T-helper 1 cell treated with Interleukin-12 subunit alpha and Interleukin-12 subunit beta and Interleukin-4 antibody, amounts not matched to agents 30 ng/mL and 1 ng/mL, for 36 hours (primary cell): ENCODE results near the gene BTBD9. TPM values are rescaled to one million over a fixed set of nuclear protein-coding genes. Genes with fewer than 3 reads are reported as not detected.

Source experiments
- intact Hi-C: fragments of 100-400 bp; cut with micrococcal nuclease; formaldehyde crosslinking; loops from one replicate; pipeline ENCODE4 v1.15.1; 2024
- total RNA-seq: library from RNA; stranded (reverse); gene quantifications from 2 replicates; pipeline ENCODE4 v1.2.3, GENCODE V29; 2022

Gene BTBD9
- total RNA-seq, 1 donor from 2014 or later = 21.7 TPM

GRCh38 chr6:38218235-38218634 lies 421.5 kb downstream of the BTBD9 start:
- intact Hi-C loops = no loop called here

- intact Hi-C loops = no loop called here
Measured at GRCh38 chr6:38216451-38216850, 423.3 kb downstream of the BTBD9 start.

GRCh38 chr6:38215651-38216311 lies 423.9 kb downstream of the BTBD9 start:
- intact Hi-C loops = no loop called here

GRCh38 chr6:38215225-38215624 lies 424.5 kb downstream of the BTBD9 start:
- intact Hi-C loops = no loop called here

- intact Hi-C loops = no loop called here
Measured at GRCh38 chr6:38214159-38214558, 425.6 kb downstream of the BTBD9 start.

GRCh38 chr6:38213251-38213658 lies 426.5 kb downstream of the BTBD9 start:
- intact Hi-C loops = no loop called here

GRCh38 chr6:38212579-38212978 lies 427.1 kb downstream of the BTBD9 start:
- intact Hi-C loops = no loop called here

- intact Hi-C loops = no loop called here
Measured at GRCh38 chr6:38212116-38212515, 427.6 kb downstream of the BTBD9 start.

GRCh38 chr6:38209371-38210260 lies 430.1 kb downstream of the BTBD9 start:
- intact Hi-C loops = no loop called here

GRCh38 chr6:38208028-38208427 lies 431.7 kb downstream of the BTBD9 start:
- intact Hi-C loops = no loop called here

GRCh38 chr6:38207375-38207774 lies 432.4 kb downstream of the BTBD9 start:
- intact Hi-C loops = no loop called here

- intact Hi-C loops = loop anchor here (10.0 kb wide), 1 partner anchor 297 kb away; no protein-coding TSS in a partner anchor
Measured at GRCh38 chr6:38198219-38198618, 441.5 kb downstream of the BTBD9 start.

- intact Hi-C loops = loop anchor here (10.0 kb wide), 1 partner anchor 300 kb away; no protein-coding TSS in a partner anchor
Measured at GRCh38 chr6:38195113-38195635, 444.6 kb downstream of the BTBD9 start.

- intact Hi-C loops = loop anchor here (10.0 kb wide), 1 partner anchor 300 kb away; no protein-coding TSS in a partner anchor
Measured at GRCh38 chr6:38194589-38194988, 445.1 kb downstream of the BTBD9 start.

- intact Hi-C loops = loop anchor here (10.0 kb wide), 1 partner anchor 301 kb away; no protein-coding TSS in a partner anchor
Measured at GRCh38 chr6:38194282-38194572, 445.5 kb downstream of the BTBD9 start.

GRCh38 chr6:38193481-38194281 lies 446.0 kb downstream of the BTBD9 start:
- intact Hi-C loops = loop anchor here (10.0 kb wide), 1 partner anchor 301 kb away; no protein-coding TSS in a partner anchor

GRCh38 chr6:38193051-38193450 lies 446.7 kb downstream of the BTBD9 start:
- intact Hi-C loops = loop anchor here (10.0 kb wide), 1 partner anchor 302 kb away; no protein-coding TSS in a partner anchor

GRCh38 chr6:38192487-38192886 lies 447.2 kb downstream of the BTBD9 start:
- intact Hi-C loops = loop anchor here (10.0 kb wide), 1 partner anchor 302 kb away; no protein-coding TSS in a partner anchor

GRCh38 chr6:38192011-38192410 lies 447.7 kb downstream of the BTBD9 start:
- intact Hi-C loops = loop anchor here (10.0 kb wide), 1 partner anchor 303 kb away; no protein-coding TSS in a partner anchor

- intact Hi-C loops = loop anchor here (10.0 kb wide), 1 partner anchor 303 kb away; no protein-coding TSS in a partner anchor
Measured at GRCh38 chr6:38191418-38191817, 448.3 kb downstream of the BTBD9 start.
